SIG-M5 treated with dmso at 0.1 percent for 504 hours (cell line): Measurements from ENCODE around the gene RPL13A.

Experiments used
- DNase-seq: peaks from one replicate; lab custom pipeline; 2025; ENCODE audit not compliant: unreplicated experiment; lab: John Stamatoyannopoulos, UW

RPL13A gene

GRCh38 chr19:49502866-49503581 is 15.6 kb downstream of the RPL13A start:
- peak; percentile 62 for DNase-seq

- DNase-seq: no peak
Observed at GRCh38 chr19:49503582-49503962, 16.2 kb downstream of the RPL13A start.

GRCh38 chr19:49506575-49507105 is 19.2 kb downstream of the RPL13A start:
- DNase-seq: peak; percentile 86

- DNase-seq: no peak
Observed at GRCh38 chr19:49507803-49508494, 20.5 kb downstream of the RPL13A start.

- DNase-seq: no peak
Observed at GRCh38 chr19:49512970-49513745, 25.8 kb downstream of the RPL13A start.

- no peak for DNase-seq
Observed at GRCh38 chr19:49513746-49514118, 26.3 kb downstream of the RPL13A start.

GRCh38 chr19:49514151-49514550 is 26.7 kb downstream of the RPL13A start:
- no peak for DNase-seq

- peak; percentile 96 for DNase-seq
Observed at GRCh38 chr19:49515767-49516166, 28.4 kb downstream of the RPL13A start.

GRCh38 chr19:49518033-49518432 is 30.6 kb downstream of the RPL13A start:
- DNase-seq: no peak

- no peak for DNase-seq
Observed at GRCh38 chr19:49520705-49521319, 33.4 kb downstream of the RPL13A start.

- DNase-seq: no peak
Observed at GRCh38 chr19:49524812-49525455, 37.5 kb downstream of the RPL13A start.

GRCh38 chr19:49528211-49528771 is 40.9 kb downstream of the RPL13A start:
- no peak for DNase-seq

GRCh38 chr19:49530708-49531107 is 43.3 kb downstream of the RPL13A start:
- no peak for DNase-seq

- peak; percentile 78 for DNase-seq
Observed at GRCh38 chr19:49533551-49534488, 46.4 kb downstream of the RPL13A start.

GRCh38 chr19:49534632-49535385 is 47.4 kb downstream of the RPL13A start:
- DNase-seq: no peak

GRCh38 chr19:49536921-49537462 is 49.6 kb downstream of the RPL13A start:
- no peak for DNase-seq

GRCh38 chr19:49538643-49539042 is 51.2 kb downstream of the RPL13A start:
- DNase-seq: no peak

- DNase-seq: no peak
Observed at GRCh38 chr19:49539192-49539952, 52.0 kb downstream of the RPL13A start.
